Adrenal gland (tissue), 5 donors: ENCODE data around the gene ARHGEF38.

Experiments used
- POLR2A ChIP-seq, 2 donors: fragments of 450-650 bp; IDR thresholded peaks; one replicate each; pipeline ENCODE4 v1.6.1; 2017; ENCODE audit warnings: antibody characterized with exemption in 2 of 2, mild to moderate bottlenecking in 2 of 2, moderate library complexity in 1 of 2
- TF ChIP-seq, protein P1 (sequence below), 6 experiments: fragments of 450-650 bp in 4 of 6; fragments of 200-600 bp in 2 of 6; sonication (generic) in 1 of 6; IDR thresholded peaks; 1 replicate in 5 of 6; 2 replicates in 1 of 6; pipeline versions ENCODE4 v1.5.1 to v1.8.0; 2016 to 2021; ENCODE audit warnings: antibody characterized with exemption in 6 of 6, mild to moderate bottlenecking in 2 of 6, moderate library complexity in 1 of 6
- donor health status: DM: no; HTN: no; CAD: no.

DNA sequence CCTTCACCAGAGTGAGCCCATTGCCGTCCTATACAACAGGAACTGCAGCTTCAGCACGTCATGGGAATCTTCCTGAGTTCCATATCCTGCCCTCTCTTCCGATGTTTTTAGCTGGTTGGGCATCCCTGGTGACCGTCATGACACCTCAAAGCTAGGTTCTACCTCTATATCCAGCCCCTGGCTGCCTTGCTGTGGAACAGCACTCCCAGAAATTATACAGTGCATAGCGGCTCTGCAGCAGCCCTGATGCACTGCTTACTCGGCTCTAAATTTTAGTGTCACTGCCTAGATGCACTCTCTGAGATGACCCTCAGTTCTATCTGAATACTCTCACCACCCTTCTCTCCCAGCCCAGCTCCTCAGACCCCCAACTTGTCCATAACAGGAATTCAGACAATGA is 44.3 kb downstream of the ARHGEF38 start:
- TF ChIP-seq, protein P1, sequence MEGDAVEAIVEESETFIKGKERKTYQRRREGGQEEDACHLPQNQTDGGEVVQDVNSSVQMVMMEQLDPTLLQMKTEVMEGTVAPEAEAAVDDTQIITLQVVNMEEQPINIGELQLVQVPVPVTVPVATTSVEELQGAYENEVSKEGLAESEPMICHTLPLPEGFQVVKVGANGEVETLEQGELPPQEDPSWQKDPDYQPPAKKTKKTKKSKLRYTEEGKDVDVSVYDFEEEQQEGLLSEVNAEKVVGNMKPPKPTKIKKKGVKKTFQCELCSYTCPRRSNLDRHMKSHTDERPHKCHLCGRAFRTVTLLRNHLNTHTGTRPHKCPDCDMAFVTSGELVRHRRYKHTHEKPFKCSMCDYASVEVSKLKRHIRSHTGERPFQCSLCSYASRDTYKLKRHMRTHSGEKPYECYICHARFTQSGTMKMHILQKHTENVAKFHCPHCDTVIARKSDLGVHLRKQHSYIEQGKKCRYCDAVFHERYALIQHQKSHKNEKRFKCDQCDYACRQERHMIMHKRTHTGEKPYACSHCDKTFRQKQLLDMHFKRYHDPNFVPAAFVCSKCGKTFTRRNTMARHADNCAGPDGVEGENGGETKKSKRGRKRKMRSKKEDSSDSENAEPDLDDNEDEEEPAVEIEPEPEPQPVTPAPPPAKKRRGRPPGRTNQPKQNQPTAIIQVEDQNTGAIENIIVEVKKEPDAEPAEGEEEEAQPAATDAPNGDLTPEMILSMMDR (IDR thresholded peaks at IDR 0.05) = no peak
- TF ChIP-seq POLR2A (IDR thresholded peaks at IDR 0.05) = no peak
